ENCODE data around the gene FILIP1.

Gene FILIP1

DNA sequence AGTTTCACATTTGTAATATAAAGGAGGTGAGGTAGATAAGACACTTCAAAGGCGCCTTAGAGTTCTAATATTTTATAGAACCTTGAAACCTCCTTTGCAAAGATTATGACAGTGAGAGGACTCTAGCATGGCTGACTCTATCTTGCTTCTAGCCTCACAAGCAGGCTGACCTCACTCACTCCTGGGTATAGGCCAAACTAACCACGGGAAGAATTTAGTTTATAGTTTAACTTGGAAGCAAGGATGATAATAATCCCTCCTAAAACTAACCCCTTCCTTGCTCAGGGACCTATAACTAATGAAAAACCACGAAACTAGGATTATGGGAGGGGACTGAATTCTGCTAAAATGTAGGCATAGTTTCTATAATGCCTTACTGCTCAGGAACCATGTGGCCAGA lies 84.3 kb downstream of the FILIP1 start:
- Histone ChIP-seq H2AFZ (ENCODE audit: low read depth, low read length) (no peak overlapping the region), H3K9ac (ENCODE audit: low read depth, low read length) (no peak overlapping the region), H3K79me2 (ENCODE audit: insufficient read depth, low read length) (no peaks in the 10 kb centered on the region), H3K36me3 (ENCODE audit: insufficient read depth, low read length) (no peaks in the 10 kb centered on the region), H3K4me3 (ENCODE audit: low read depth in 1 of 2, low read length in 2 of 2) (no peak overlapping the region), H3K4me2 (ENCODE audit: insufficient read depth, low read length) (no peak overlapping the region), H3K9me3 (ENCODE audit: insufficient read depth, low read length, severe bottlenecking) (no peaks in the 10 kb centered on the region), H4K20me1 (ENCODE audit: insufficient read depth, low read length) (no peaks in the 10 kb centered on the region), H3K27ac (ENCODE audit: low read length) (no peak overlapping the region), H3K4me1 (ENCODE audit: insufficient read depth, low read length) (no peaks in the 10 kb centered on the region), H3K27me3 (ENCODE audit: insufficient read depth, low read length, poor library complexity) (no peaks in the 10 kb centered on the region)
- ATAC-seq (ENCODE audit: insufficient read depth, low read depth) (no peak), DNase-seq (no peak)
- no peak for TF ChIP-seq EZH2 (IDR thresholded peaks at IDR 0.05; ENCODE audit: borderline replicate concordance, low read depth, low read length, severe bottlenecking)
- TF ChIP-seq, protein P1, sequence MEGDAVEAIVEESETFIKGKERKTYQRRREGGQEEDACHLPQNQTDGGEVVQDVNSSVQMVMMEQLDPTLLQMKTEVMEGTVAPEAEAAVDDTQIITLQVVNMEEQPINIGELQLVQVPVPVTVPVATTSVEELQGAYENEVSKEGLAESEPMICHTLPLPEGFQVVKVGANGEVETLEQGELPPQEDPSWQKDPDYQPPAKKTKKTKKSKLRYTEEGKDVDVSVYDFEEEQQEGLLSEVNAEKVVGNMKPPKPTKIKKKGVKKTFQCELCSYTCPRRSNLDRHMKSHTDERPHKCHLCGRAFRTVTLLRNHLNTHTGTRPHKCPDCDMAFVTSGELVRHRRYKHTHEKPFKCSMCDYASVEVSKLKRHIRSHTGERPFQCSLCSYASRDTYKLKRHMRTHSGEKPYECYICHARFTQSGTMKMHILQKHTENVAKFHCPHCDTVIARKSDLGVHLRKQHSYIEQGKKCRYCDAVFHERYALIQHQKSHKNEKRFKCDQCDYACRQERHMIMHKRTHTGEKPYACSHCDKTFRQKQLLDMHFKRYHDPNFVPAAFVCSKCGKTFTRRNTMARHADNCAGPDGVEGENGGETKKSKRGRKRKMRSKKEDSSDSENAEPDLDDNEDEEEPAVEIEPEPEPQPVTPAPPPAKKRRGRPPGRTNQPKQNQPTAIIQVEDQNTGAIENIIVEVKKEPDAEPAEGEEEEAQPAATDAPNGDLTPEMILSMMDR (IDR thresholded peaks at IDR 0.05; ENCODE audit: borderline replicate concordance, extremely low read depth, low read length, poor library complexity, severe bottlenecking): no peak

DNA sequence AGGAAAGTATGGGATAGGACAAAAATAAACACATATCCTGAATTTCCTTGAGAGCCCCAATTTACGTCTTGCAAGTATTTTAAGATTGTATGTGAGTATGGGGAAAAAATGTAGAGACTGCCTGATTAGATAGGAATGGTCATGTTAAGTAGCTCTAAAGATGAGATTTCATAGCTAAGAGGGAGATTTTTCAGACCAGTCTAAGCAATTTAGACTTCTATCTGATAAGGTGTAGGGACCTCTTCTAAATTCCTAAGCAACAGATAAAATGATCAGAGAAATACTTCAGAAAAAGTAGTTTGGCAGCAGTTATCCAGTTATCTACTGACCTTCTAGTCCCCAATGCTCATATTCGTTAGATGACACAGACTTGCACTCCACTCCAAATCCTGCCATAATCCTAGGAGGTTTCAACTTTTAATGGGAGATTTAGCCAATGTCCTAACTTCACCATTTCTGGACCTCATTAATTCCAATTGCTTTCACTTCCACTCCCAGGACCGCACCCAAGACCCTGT lies 90.0 kb downstream of the FILIP1 start:
- Histone ChIP-seq H3K4me3 (ENCODE audit: low read depth in 1 of 2, low read length in 2 of 2) (no peak overlapping the region), H3K36me3 (ENCODE audit: insufficient read depth, low read length) (no peaks in the 10 kb centered on the region), H3K9me3 (ENCODE audit: insufficient read depth, low read length, severe bottlenecking) (no peaks in the 10 kb centered on the region), H3K27ac (ENCODE audit: low read length) (no peak overlapping the region), H3K4me1 (ENCODE audit: insufficient read depth, low read length) (no peaks in the 10 kb centered on the region), H2AFZ (ENCODE audit: low read depth, low read length) (no peak overlapping the region), H3K27me3 (ENCODE audit: insufficient read depth, low read length, poor library complexity) (peaks cover 3% of the 10 kb centered on the region), H3K4me2 (ENCODE audit: insufficient read depth, low read length) (no peak overlapping the region), H3K9ac (ENCODE audit: low read depth, low read length) (no peak overlapping the region), H4K20me1 (ENCODE audit: insufficient read depth, low read length) (no peaks in the 10 kb centered on the region), H3K79me2 (ENCODE audit: insufficient read depth, low read length) (no peaks in the 10 kb centered on the region)
- DNase-seq (no peak), ATAC-seq (ENCODE audit: insufficient read depth, low read depth) (no peak)
- no peak for TF ChIP-seq EZH2 (IDR thresholded peaks at IDR 0.05; ENCODE audit: borderline replicate concordance, low read depth, low read length, severe bottlenecking)
- TF ChIP-seq, protein P1 (IDR thresholded peaks at IDR 0.05; ENCODE audit: borderline replicate concordance, extremely low read depth, low read length, poor library complexity, severe bottlenecking): no peak

DNA sequence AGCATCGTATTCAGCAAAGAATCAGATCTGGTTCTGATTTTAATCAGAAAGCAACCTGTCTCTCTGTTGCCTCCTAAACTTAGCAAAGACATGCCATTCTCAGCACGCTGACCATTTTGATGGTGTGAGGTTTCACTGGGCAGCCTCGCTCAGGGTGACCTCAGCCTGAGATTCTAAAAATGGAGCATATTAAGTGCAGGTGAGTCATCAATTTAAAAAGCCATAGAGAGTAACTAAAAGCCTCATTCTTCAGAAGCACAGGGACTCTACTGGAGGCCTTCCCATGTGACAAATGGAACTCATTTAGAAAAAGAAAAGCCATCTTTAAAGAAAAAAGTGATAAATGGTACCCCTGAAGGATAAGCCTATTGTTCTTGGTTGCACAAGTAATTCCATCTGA lies 91.3 kb downstream of the FILIP1 start:
- Histone ChIP-seq H3K79me2 (ENCODE audit: insufficient read depth, low read length) (no peaks in the 10 kb centered on the region), H3K4me2 (ENCODE audit: insufficient read depth, low read length) (no peak overlapping the region), H4K20me1 (ENCODE audit: insufficient read depth, low read length) (no peaks in the 10 kb centered on the region), H3K27me3 (ENCODE audit: insufficient read depth, low read length, poor library complexity) (peaks cover 3% of the 10 kb centered on the region), H3K9ac (ENCODE audit: low read depth, low read length) (no peak overlapping the region), H2AFZ (ENCODE audit: low read depth, low read length) (no peak overlapping the region), H3K4me3 (ENCODE audit: low read depth in 1 of 2, low read length in 2 of 2) (no peak overlapping the region), H3K9me3 (ENCODE audit: insufficient read depth, low read length, severe bottlenecking) (no peaks in the 10 kb centered on the region), H3K27ac (ENCODE audit: low read length) (no peak overlapping the region), H3K36me3 (ENCODE audit: insufficient read depth, low read length) (no peaks in the 10 kb centered on the region), H3K4me1 (ENCODE audit: insufficient read depth, low read length) (no peaks in the 10 kb centered on the region)
- DNase-seq (no peak), ATAC-seq (ENCODE audit: insufficient read depth, low read depth) (no peak)
- TF ChIP-seq, protein P1 (IDR thresholded peaks at IDR 0.05; ENCODE audit: borderline replicate concordance, extremely low read depth, low read length, poor library complexity, severe bottlenecking): no peak
- TF ChIP-seq EZH2 (IDR thresholded peaks at IDR 0.05; ENCODE audit: borderline replicate concordance, low read depth, low read length, severe bottlenecking): no peak

Data from DND-41 (cell line).